Measurements from ENCODE around the gene ARHGAP42. TPM values are rescaled to one million over a fixed set of nuclear protein-coding genes. Genes with fewer than 3 reads are reported as not detected.

Gene ARHGAP42
- total and polyA plus RNA-seq, 2 of the 13 experiments (the other 11 are each of a cell fraction or from before 2014, with no cell fraction given): 2.5 to 4.3 TPM

- TF ChIP-seq ZBTB1 (CRISPR knock-in tag; IDR thresholded peaks at IDR 0.05; ENCODE audit: borderline replicate concordance) (no peak), ZNF567 (CRISPR knock-in tag; IDR thresholded peaks at IDR 0.05; ENCODE audit: borderline replicate concordance) (no peak), CSRNP2 (CRISPR knock-in tag; conservative IDR thresholded peaks at IDR 0.05; ENCODE audit: low read depth) (no peak), BCLAF1 (IDR thresholded peaks at IDR 0.05) (no peak), GTF2F1 (IDR thresholded peaks at IDR 0.05; ENCODE audit: low read length) (no peak), ZNF446 (CRISPR knock-in tag; IDR thresholded peaks at IDR 0.05) (no peak), JUND (CRISPR knock-in tag; IDR thresholded peaks at IDR 0.05) (no peak), ZC3H4 (CRISPR knock-in tag; IDR thresholded peaks at IDR 0.05; ENCODE audit: borderline replicate concordance) (no peak)
- TF ChIP-seq, protein P1, sequence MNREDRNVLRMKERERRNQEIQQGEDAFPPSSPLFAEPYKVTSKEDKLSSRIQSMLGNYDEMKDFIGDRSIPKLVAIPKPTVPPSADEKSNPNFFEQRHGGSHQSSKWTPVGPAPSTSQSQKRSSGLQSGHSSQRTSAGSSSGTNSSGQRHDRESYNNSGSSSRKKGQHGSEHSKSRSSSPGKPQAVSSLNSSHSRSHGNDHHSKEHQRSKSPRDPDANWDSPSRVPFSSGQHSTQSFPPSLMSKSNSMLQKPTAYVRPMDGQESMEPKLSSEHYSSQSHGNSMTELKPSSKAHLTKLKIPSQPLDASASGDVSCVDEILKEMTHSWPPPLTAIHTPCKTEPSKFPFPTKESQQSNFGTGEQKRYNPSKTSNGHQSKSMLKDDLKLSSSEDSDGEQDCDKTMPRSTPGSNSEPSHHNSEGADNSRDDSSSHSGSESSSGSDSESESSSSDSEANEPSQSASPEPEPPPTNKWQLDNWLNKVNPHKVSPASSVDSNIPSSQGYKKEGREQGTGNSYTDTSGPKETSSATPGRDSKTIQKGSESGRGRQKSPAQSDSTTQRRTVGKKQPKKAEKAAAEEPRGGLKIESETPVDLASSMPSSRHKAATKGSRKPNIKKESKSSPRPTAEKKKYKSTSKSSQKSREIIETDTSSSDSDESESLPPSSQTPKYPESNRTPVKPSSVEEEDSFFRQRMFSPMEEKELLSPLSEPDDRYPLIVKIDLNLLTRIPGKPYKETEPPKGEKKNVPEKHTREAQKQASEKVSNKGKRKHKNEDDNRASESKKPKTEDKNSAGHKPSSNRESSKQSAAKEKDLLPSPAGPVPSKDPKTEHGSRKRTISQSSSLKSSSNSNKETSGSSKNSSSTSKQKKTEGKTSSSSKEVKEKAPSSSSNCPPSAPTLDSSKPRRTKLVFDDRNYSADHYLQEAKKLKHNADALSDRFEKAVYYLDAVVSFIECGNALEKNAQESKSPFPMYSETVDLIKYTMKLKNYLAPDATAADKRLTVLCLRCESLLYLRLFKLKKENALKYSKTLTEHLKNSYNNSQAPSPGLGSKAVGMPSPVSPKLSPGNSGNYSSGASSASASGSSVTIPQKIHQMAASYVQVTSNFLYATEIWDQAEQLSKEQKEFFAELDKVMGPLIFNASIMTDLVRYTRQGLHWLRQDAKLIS (CRISPR knock-in tag; IDR thresholded peaks at IDR 0.05): no peak
Measured at GRCh38 chr11:100677796-100678195, 9.3 kb upstream of the ARHGAP42 start (continued).

All from HepG2 (cell line).